ENCODE results near the gene EHBP1.

Gene EHBP1

DNA sequence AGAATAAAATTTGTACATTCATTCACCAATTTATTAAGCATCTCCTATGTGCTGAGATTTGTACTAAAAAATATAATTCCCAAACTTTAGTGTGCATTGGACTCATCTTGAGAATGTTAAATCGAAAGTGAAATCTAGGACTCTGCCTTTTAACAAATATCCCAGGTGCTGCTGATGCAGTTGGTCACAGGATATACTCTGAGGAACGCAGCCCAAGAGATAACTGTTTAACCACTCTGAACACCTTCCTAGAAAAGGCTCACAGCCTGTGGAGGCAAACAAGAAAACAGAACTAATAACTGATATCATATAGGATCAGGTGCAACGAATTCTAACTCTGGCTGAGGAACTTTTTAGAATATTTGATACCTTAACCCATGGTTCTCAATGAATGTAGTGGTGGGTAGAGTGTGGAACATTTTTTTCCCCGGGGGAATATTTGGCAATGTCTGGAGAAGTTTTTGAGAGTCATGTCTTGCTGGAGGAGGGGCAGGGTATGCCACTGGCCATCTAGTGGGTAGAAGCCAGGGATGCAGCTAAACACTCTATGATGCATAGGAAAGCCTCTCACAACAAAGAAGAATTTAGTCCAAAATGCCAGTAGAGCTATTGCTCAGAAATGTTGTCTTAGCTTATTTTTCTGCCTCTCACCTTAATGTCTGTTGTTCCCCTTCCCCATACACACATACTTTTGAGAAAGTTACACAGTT, 96.5 kb downstream of the EHBP1 start:
- no peak overlapping the region for H3K4me3 ChIP-seq (ENCODE audit: low read depth, low read length, poor library complexity, severe bottlenecking)
- TF ChIP-seq, protein P1, sequence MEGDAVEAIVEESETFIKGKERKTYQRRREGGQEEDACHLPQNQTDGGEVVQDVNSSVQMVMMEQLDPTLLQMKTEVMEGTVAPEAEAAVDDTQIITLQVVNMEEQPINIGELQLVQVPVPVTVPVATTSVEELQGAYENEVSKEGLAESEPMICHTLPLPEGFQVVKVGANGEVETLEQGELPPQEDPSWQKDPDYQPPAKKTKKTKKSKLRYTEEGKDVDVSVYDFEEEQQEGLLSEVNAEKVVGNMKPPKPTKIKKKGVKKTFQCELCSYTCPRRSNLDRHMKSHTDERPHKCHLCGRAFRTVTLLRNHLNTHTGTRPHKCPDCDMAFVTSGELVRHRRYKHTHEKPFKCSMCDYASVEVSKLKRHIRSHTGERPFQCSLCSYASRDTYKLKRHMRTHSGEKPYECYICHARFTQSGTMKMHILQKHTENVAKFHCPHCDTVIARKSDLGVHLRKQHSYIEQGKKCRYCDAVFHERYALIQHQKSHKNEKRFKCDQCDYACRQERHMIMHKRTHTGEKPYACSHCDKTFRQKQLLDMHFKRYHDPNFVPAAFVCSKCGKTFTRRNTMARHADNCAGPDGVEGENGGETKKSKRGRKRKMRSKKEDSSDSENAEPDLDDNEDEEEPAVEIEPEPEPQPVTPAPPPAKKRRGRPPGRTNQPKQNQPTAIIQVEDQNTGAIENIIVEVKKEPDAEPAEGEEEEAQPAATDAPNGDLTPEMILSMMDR (IDR thresholded peaks at IDR 0.05; ENCODE audit: low read length) = no peak
- TF ChIP-seq EZH2 (IDR thresholded peaks at IDR 0.05; ENCODE audit: borderline replicate concordance, low read length) = no peak
- H3K27me3 ChIP-seq (ENCODE audit: insufficient read depth, low read length) = no peaks in the 10 kb centered on the region
- H3K9me2 ChIP-seq (ENCODE audit: low read depth, low read length) = no peaks in the 10 kb centered on the region
- H3K79me2 ChIP-seq (ENCODE audit: insufficient read depth, low read length) = no peaks in the 10 kb centered on the region
- H3K9ac ChIP-seq (ENCODE audit: low read length) = no peak overlapping the region
- H4K20me1 ChIP-seq (ENCODE audit: insufficient read depth, low read length) = no peaks in the 10 kb centered on the region
- peaks cover 2% of the 10 kb centered on the region; the same call in 1 of the 2 replicates for H3K36me3 ChIP-seq (ENCODE audit: insufficient read depth, low read length)
- no peaks in the 10 kb centered on the region for H3F3A ChIP-seq (ENCODE audit: insufficient read depth, low read length)
- H2AFZ ChIP-seq (ENCODE audit: low read length) = no peak overlapping the region
- no peaks in the 10 kb centered on the region for H3K9me3 ChIP-seq (ENCODE audit: low read length)
- H3K4me1 ChIP-seq (ENCODE audit: insufficient read depth, low read length, severe bottlenecking) = no peaks in the 10 kb centered on the region
- H3K4me2 ChIP-seq (ENCODE audit: low read length) = no peak overlapping the region
- H3K27ac ChIP-seq (ENCODE audit: low read depth, low read length, poor library complexity, severe bottlenecking) = no peak overlapping the region

DNA sequence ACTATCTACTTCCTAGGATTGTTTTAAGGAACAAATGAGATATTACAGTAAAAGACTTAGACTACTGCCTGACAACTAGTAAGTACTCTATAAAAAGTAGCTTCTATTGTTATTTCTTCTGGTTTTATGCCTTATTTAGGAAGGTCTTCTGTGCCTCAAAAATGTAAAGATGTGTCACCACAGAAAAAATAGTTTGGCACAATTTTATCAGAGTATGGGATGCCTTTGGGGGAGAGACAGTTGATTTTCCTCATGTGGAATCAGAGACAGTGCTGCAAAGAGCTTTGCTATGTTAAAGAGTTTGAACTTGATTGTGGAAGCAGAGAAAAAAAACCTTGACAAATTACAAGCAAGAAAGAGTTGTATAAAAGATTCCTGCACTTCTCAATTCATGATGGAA, 98.4 kb downstream of the EHBP1 start:
- no peaks in the 10 kb centered on the region for H3K79me2 ChIP-seq (ENCODE audit: insufficient read depth, low read length)

DNA sequence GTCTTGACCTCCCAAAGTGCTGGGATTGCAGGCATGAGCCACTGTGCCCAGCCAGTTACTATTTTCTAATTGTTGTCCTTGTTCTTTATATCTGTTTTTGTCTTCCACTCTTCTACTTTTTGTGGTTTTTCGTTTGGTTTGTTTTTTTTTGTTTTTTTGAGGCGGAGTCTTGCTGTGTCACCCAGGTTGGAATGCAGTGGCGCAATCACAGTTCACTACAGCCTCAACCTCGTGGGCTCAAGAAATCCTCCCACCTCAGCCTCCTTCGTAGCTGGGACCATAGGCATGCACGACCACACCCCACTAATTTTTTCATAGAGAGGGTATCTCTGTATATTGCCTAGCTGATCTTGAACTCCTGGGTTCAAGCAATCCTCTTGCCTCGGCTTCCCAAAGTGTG, 100.7 kb downstream of the EHBP1 start:
- Histone ChIP-seq H3F3A (ENCODE audit: insufficient read depth, low read length) (no peaks in the 10 kb centered on the region), H3K9me3 (ENCODE audit: low read length) (no peaks in the 10 kb centered on the region), H3K36me3 (ENCODE audit: insufficient read depth, low read length) (peaks cover 3% of the 10 kb centered on the region; the same call in 1 of the 2 replicates), H3K27ac (ENCODE audit: low read depth, low read length, poor library complexity, severe bottlenecking) (no peak overlapping the region), H3K4me1 (ENCODE audit: insufficient read depth, low read length, severe bottlenecking) (no peaks in the 10 kb centered on the region), H3K9ac (ENCODE audit: low read length) (no peak overlapping the region), H4K20me1 (ENCODE audit: insufficient read depth, low read length) (no peaks in the 10 kb centered on the region), H3K9me2 (ENCODE audit: low read depth, low read length) (no peaks in the 10 kb centered on the region), H3K27me3 (ENCODE audit: insufficient read depth, low read length) (no peaks in the 10 kb centered on the region), H3K4me2 (ENCODE audit: low read length) (no peak overlapping the region), H3K79me2 (ENCODE audit: insufficient read depth, low read length) (no peaks in the 10 kb centered on the region), H3K4me3 (ENCODE audit: low read depth, low read length, poor library complexity, severe bottlenecking) (no peak overlapping the region), H2AFZ (ENCODE audit: low read length) (no peak overlapping the region)
- TF ChIP-seq EZH2 (IDR thresholded peaks at IDR 0.05; ENCODE audit: borderline replicate concordance, low read length) = no peak
- TF ChIP-seq, protein P1 (IDR thresholded peaks at IDR 0.05; ENCODE audit: low read length) = no peak

More for the DNA sequence above, 98.4 kb downstream of the EHBP1 start:
- H3K9me3 ChIP-seq (ENCODE audit: low read length) = no peaks in the 10 kb centered on the region
- no peak overlapping the region for H3K4me2 ChIP-seq (ENCODE audit: low read length)
- H3K4me1 ChIP-seq (ENCODE audit: insufficient read depth, low read length, severe bottlenecking) = no peaks in the 10 kb centered on the region
- TF ChIP-seq EZH2 (IDR thresholded peaks at IDR 0.05; ENCODE audit: borderline replicate concordance, low read length) = no peak
- TF ChIP-seq, protein P1 (IDR thresholded peaks at IDR 0.05; ENCODE audit: low read length) = no peak
- no peak overlapping the region for H3K27ac ChIP-seq (ENCODE audit: low read depth, low read length, poor library complexity, severe bottlenecking)
- no peaks in the 10 kb centered on the region for H3K27me3 ChIP-seq (ENCODE audit: insufficient read depth, low read length)
- no peak overlapping the region for H2AFZ ChIP-seq (ENCODE audit: low read length)
- no peaks in the 10 kb centered on the region for H4K20me1 ChIP-seq (ENCODE audit: insufficient read depth, low read length)
- H3K36me3 ChIP-seq (ENCODE audit: insufficient read depth, low read length) = peaks cover 3% of the 10 kb centered on the region; the same call in 1 of the 2 replicates
- no peak overlapping the region for H3K4me3 ChIP-seq (ENCODE audit: low read depth, low read length, poor library complexity, severe bottlenecking)
- no peaks in the 10 kb centered on the region for H3F3A ChIP-seq (ENCODE audit: insufficient read depth, low read length)
- no peak overlapping the region for H3K9ac ChIP-seq (ENCODE audit: low read length)
- H3K9me2 ChIP-seq (ENCODE audit: low read depth, low read length) = no peaks in the 10 kb centered on the region
